Ovary (tissue), 9 donors: ENCODE measurements around the gene TMEM233. TPM values are rescaled to one million over a fixed set of nuclear protein-coding genes. Genes with fewer than 3 reads are reported as not detected.

Experiments
- DNase-seq, 5 donors: peaks; one replicate each; pipeline ENCODE4 v3.0.0-alpha.2; 2019 to 2020
- H3K27ac ChIP-seq, 2 donors: fragments of 200-600 bp; one replicate each; pipeline versions ENCODE4 v1.5.1 to v1.8.0; 2019 to 2022
- H3K27me3 ChIP-seq: fragments of 200-600 bp; one replicate; pipeline ENCODE4 v1.8.0; 2022
- H3K36me3 ChIP-seq: fragments of 200-600 bp; sonication (generic); one replicate; pipeline ENCODE4 v1.5.1; 2019
- H3K4me1 ChIP-seq: one replicate; pipeline ENCODE4 v1.8.1; 2013; ENCODE audit warnings: mild to moderate bottlenecking, moderate library complexity; ENCODE audit not compliant: insufficient read depth
- H3K4me3 ChIP-seq: fragments of 200-600 bp; sonication (generic); one replicate; pipeline ENCODE4 v1.5.1; 2017
- H3K9me3 ChIP-seq, 2 donors: fragments of 200-600 bp in 1 of 2; sonication (generic) in 1 of 2; one replicate each; pipeline versions ENCODE4 v1.5.1 to v1.8.1; 2013 to 2019; ENCODE audit warnings: mild to moderate bottlenecking in 1 of 2, moderate library complexity in 1 of 2
- EP300 ChIP-seq: sonication (generic); formaldehyde crosslinking; IDR thresholded peaks from one replicate; pipeline ENCODE4 v1.6.1; 2017; ENCODE audit warnings: antibody characterized with exemption
- POLR2A ChIP-seq: fragments of 450-650 bp; IDR thresholded peaks from one replicate; pipeline ENCODE4 v1.6.1; 2017; ENCODE audit warnings: antibody characterized with exemption, mild to moderate bottlenecking, moderate library complexity
- WGBS, 3 donors: extraction: QIAGEN DNeasy Blood & Tissue Kit in 1 of 3; methylation state at CpG; one replicate each; pipeline versions ENCODE4 v1.1.5 to v1.1.7; 2013 to 2017; 5-methylcytosine and 5-hydroxymethylcytosine counted together
- intact Hi-C, 4 donors: fragments of 100-400 bp; cut with DNase I; formaldehyde crosslinking; loops; one replicate each; pipeline versions ENCODE4 v1.11.0 to v1.15.1; 2022 to 2023
- polyA plus RNA-seq, 2 donors: library from polyadenylated mRNA; stranded (reverse); fragments of 200-250 nt in 1 of 2; fragments of 350-450 nt in 1 of 2; fragmentation: Illumina TruSeq in 1 of 2; extraction: RNeasy Lipid Tissue Mini Kit (QIAGEN cat#74804) in 1 of 2; gene quantifications; one replicate each; pipeline ENCODE4 v1.2.3, GENCODE V29; 2013 to 2014
- total RNA-seq, 7 donors: library from RNA; depleted of rRNA in 2 of 7; stranded (reverse); fragments of >200 nt in 2 of 7; fragmentation: NEBNext Ultra II Directional in 3 of 7; extraction: Animal tissue kit (Norgen Biotek cat#: 25700) in 3 of 7; gene quantifications; one replicate each; pipeline versions ENCODE4 v1.1.0 to v1.2.4, GENCODE V29; 2016 to 2023
- TF ChIP-seq, protein P1 (sequence below), 3 donors: fragments of 450-650 bp in 2 of 3; fragments of 200-600 bp in 1 of 3; IDR thresholded peaks; one replicate each; pipeline versions ENCODE4 v1.5.1 to v1.8.0; 2016 to 2022; ENCODE audit warnings: antibody characterized with exemption in 3 of 3, mild to moderate bottlenecking in 1 of 3
- donor health status: DM: no; HTN: no; CAD: no; lungs with moderate emphysema.
- donor health status: DM: no; HTN: no; CAD: no.
- donor health status: Bipolar disorder and iron deficiency.
- donor health status: DM: yes; HTN: yes; CAD: no.
- donor health status: DM: no; HTN: no; CAD: no.
- donor health status: DM: yes; HTN: yes; CAD: no.

The TMEM233 gene
- total and polyA plus RNA-seq, 9 donors = 0.10 to 1.0 (median 0.48) TPM

GRCh38 chr12:119620490-119620889 lies 26.9 kb downstream of the TMEM233 start:
- Histone ChIP-seq H3K36me3 (no peaks in the 10 kb centered on the region), H3K4me3 (no peak overlapping the region), H3K27me3 (no peaks in the 10 kb centered on the region), H3K4me1 (peaks cover 6% of the 10 kb centered on the region), H3K9me3 (no peaks in the 10 kb centered on the region), H3K27ac (no peak overlapping the region)
- TF ChIP-seq, protein P1, sequence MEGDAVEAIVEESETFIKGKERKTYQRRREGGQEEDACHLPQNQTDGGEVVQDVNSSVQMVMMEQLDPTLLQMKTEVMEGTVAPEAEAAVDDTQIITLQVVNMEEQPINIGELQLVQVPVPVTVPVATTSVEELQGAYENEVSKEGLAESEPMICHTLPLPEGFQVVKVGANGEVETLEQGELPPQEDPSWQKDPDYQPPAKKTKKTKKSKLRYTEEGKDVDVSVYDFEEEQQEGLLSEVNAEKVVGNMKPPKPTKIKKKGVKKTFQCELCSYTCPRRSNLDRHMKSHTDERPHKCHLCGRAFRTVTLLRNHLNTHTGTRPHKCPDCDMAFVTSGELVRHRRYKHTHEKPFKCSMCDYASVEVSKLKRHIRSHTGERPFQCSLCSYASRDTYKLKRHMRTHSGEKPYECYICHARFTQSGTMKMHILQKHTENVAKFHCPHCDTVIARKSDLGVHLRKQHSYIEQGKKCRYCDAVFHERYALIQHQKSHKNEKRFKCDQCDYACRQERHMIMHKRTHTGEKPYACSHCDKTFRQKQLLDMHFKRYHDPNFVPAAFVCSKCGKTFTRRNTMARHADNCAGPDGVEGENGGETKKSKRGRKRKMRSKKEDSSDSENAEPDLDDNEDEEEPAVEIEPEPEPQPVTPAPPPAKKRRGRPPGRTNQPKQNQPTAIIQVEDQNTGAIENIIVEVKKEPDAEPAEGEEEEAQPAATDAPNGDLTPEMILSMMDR (IDR thresholded peaks at IDR 0.05) = no peak
- TF ChIP-seq EP300 (no peak), POLR2A (no peak)
- DNase-seq = no peak
- WGBS, 3 donors = 26 to 32% (median 29%) methylated on average over 1 of the region's 1 CpG
- intact Hi-C loops = no loop called here

DNA sequence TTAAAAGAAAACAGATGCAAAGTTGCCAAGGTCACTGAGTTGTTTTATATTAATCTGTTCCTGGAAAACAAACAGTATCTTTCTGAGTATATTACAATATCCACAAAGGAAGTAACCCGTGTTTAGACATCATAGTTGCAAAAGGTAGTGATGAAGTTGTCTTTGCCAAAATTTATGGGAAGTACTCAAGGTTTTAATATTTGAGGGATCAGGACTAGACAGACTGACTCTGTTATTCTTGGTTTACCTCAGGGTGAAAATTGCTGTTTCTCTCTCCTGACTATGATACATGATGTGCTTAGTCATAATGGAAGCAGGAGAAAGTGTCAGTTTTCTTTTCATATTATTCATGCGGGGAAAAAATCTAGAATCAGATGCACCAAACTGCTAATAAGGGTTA lies 28.3 kb downstream of the TMEM233 start:
- intact Hi-C loops = no loop called here
- Histone ChIP-seq H3K36me3 (no peaks in the 10 kb centered on the region), H3K4me1 (peaks cover 6% of the 10 kb centered on the region), H3K27me3 (no peaks in the 10 kb centered on the region), H3K9me3 (no peaks in the 10 kb centered on the region), H3K4me3 (no peak overlapping the region), H3K27ac (no peak overlapping the region)
- TF ChIP-seq EP300 (no peak), POLR2A (no peak)
- TF ChIP-seq, protein P1 (IDR thresholded peaks at IDR 0.05) = no peak
- no peak for DNase-seq
- WGBS, 3 donors = 1 to 16% (median 3%) methylated on average over 2 of the region's 2 CpGs

GRCh38 chr12:119624966-119625365 lies 31.4 kb downstream of the TMEM233 start:
- Histone ChIP-seq H3K9me3 (no peaks in the 10 kb centered on the region), H3K36me3 (no peaks in the 10 kb centered on the region), H3K4me1 (peaks cover 9% of the 10 kb centered on the region), H3K27me3 (no peaks in the 10 kb centered on the region), H3K4me3 (no peak overlapping the region), H3K27ac (no peak overlapping the region)
- WGBS, 3 donors = 28 to 38% (median 34%) methylated on average over 4 of the region's 4 CpGs
- TF ChIP-seq, protein P1 (IDR thresholded peaks at IDR 0.05) = no peak
- no peak for TF ChIP-seq EP300
- peak in 2 of 5 donors; percentile 8 to 17 for DNase-seq
- intact Hi-C loops = no loop called here

DNA sequence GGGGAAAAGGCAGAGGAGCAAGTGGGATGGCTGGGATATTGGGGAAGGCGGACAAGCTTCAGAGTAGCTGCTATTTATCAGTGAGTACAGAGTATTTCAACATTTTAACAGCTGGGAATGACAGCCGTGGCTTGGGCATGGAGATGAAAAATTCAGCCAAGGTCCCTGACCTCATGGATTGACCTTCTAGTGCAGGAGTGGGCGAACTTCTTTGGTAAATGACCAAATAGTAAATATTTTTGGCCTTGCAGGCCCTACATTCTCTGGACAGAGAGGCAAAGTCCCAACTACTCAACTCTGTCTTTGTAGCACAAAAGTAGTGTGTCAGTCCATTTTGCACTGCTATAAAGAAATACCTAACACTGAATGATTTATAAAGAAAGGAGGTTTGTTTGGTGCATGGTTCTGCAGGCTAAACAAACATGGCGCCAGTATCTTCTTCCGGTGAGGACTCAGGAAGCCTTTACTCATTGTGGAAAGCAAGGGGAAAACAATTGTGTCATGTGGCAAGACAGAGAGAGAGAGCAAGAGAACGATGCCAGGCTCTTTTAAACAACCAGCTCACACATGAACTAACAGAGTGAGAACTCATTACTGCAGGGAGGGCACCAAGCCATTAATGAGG lies 33.6 kb downstream of the TMEM233 start:
- Histone ChIP-seq H3K27ac (no peak overlapping the region), H3K4me1 (peaks cover 6% of the 10 kb centered on the region), H3K9me3 (no peaks in the 10 kb centered on the region), H3K27me3 (no peaks in the 10 kb centered on the region), H3K4me3 (no peak overlapping the region), H3K36me3 (no peaks in the 10 kb centered on the region)
- intact Hi-C loops = no loop called here
- TF ChIP-seq POLR2A = no peak
- no peak for TF ChIP-seq EP300
- TF ChIP-seq, protein P1 (IDR thresholded peaks at IDR 0.05) = no peak
- DNase-seq = peak in 2 of 5 donors; percentile 13 to 16
- WGBS, 3 donors = 21 to 42% (median 26%) methylated on average over 6 of the region's 6 CpGs
